GM18873 (cell line): ENCODE data around the gene LRIG2.
"Not testable (repeated sequence)": the region's sequence is repeated elsewhere in the genome, so short reads cannot be mapped to it uniquely, and the experiment has no call there.

Source experiments
- ATAC-seq: cut with Tn5 transposase; IDR thresholded peaks from one replicate; pipeline ENCODE4 v1.9.1; 2021; ENCODE audit warnings: mild to moderate bottlenecking, moderate library complexity, moderate number of reproducible peaks; ENCODE audit not compliant: unreplicated experiment, low FRiP score

LRIG2 gene, protein sequence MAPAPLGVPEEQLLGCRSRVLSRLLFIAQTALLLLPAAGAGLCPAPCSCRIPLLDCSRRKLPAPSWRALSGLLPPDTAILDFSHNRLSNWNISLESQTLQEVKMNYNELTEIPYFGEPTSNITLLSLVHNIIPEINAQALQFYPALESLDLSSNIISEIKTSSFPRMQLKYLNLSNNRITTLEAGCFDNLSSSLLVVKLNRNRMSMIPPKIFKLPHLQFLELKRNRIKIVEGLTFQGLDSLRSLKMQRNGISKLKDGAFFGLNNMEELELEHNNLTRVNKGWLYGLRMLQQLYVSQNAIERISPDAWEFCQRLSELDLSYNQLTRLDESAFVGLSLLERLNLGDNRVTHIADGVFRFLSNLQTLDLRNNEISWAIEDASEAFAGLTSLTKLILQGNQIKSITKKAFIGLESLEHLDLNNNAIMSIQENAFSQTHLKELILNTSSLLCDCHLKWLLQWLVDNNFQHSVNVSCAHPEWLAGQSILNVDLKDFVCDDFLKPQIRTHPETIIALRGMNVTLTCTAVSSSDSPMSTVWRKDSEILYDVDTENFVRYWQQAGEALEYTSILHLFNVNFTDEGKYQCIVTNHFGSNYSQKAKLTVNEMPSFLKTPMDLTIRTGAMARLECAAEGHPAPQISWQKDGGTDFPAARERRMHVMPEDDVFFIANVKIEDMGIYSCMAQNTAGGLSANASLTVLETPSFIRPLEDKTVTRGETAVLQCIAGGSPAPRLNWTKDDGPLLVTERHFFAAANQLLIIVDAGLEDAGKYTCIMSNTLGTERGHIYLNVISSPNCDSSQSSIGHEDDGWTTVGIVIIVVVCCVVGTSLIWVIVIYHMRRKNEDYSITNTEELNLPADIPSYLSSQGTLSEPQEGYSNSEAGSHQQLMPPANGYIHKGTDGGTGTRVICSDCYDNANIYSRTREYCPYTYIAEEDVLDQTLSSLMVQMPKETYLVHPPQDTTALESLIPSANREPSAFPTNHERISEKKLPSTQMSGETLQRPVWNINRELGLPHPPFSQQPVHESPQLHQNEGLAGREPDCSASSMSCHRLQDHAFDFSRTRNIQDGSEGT

GRCh38 chr1:113072757-113073478 lies at the start of gene LRIG2:
Gene LRIG2 (plus strand): TSS chr1:113073198. CDS start chr1:113073407, 209 bp downstream.
- ATAC-seq, result peak; percentile 96

DNA sequence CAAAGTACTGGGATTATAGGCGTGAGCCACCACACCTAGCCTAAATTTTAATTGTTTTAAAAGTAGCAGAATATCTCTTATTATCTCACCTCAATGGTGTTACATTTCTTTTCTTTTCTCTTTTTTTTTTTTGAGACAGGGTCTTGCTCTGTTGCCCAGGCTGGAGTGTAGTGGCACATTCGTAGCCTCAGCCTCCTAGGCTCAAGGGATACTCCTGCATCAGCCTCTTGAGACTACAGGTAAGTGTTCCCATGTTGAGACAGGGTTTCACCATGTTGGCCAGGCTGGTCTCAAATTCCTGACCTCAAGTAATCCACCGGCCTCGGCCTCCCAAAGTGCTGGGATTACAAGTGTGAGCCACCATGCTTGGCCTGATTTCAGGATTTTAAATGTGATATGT lies 49.7 kb upstream of the LRIG2 start:
- ATAC-seq, result not testable (repeated sequence)

- ATAC-seq, result no peak
Observed at GRCh38 chr1:113027007-113027406, 46.0 kb upstream of the LRIG2 start.

GRCh38 chr1:113027449-113027848 lies 45.5 kb upstream of the LRIG2 start:
- no peak for ATAC-seq

DNA sequence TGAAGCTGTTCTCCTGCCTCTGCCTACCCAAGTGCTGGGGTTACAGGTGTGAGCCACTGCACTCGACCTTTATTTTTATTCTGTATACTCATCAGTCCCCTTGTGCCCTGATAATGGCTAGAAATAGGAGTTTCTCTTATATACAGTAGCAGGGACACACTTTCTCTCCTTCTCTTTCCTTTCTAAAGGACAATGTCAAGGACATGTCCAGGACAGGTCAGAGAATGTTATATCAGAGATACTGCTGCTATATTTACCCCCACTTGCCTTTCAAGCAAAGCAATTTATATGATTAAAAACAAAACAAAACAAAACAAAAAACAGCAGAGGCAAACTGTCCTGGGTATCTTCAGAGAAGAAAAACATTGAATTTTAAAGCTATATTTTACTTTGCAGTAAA lies 43.2 kb upstream of the LRIG2 start:
- ATAC-seq, result no peak

DNA sequence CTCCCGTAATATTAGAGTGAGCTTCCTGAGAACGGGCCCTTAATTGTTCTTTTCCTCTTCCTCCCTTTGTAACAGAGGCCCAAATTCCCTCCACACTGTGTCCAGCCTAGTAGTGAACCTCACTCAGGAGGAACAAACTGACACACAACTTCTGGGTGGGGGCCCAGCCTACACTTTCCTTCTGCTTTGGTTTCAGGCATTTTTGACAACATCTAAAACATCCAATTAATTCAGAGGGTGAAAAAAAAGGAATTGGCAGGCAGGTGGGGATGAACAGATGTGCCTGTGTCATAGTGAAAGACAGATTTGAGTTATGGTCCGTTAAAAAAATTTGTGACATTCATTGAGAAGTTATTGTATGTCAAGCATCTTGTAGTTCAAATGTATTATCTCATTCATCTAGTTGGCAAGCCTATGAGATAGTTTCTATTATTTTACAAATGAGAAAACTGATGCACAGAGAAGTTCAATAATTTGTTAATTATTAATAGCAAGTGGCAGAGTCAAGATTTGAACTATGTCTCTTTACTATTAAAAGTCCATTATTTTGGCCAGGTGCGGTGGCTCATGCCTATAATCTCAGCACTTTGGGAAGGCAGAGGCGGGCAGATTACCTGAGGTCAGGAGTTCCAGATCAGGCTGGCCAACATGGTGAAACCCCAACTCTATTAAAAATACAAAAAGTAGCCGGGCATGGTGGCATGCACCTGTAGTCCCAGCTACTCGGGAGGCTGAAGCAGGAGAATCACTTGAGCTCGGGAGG lies 41.6 kb upstream of the LRIG2 start:
- peak; percentile 64 for ATAC-seq

DNA sequence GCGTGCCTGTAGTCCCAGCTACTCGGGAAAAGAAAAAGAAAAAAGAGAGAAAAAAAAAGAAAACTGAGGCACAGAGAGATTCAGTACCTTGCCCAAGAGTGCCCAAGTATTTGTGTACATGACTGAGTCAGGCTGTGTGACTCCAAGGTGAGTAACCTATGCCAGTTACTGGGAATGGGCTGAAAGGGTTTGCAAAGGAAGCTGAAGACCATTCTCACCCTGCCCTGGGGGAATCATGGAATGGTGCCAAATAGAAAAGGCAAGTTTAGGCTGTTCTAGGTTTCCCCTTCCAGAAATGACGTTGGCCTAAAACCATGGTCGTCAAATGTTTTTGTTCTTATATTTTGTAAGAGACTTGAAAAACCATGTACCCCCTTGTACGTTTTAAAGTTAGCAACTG lies 37.9 kb upstream of the LRIG2 start:
- ATAC-seq, result no peak

GRCh38 chr1:113036639-113037321 lies 36.2 kb upstream of the LRIG2 start:
- ATAC-seq, result no peak

DNA sequence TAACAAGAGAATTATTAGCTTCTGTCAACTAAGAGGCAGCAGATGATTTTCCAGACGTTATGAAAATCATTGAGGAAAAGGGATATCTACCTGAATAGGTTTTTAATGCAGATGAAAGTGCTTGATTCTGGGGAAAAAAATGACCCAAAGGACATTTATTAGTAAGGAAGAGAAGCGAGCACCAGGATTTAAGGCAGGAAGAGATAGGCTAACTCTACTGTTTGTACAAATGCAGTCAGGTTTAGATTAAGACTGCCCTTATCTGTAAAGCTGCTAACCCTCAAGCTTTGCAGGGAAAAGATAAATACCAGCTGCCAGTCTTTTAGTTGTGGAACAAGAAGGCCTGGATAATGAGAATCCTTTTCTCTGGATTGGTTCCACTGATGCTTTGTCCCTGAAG lies 33.0 kb upstream of the LRIG2 start:
- ATAC-seq, result no peak

DNA sequence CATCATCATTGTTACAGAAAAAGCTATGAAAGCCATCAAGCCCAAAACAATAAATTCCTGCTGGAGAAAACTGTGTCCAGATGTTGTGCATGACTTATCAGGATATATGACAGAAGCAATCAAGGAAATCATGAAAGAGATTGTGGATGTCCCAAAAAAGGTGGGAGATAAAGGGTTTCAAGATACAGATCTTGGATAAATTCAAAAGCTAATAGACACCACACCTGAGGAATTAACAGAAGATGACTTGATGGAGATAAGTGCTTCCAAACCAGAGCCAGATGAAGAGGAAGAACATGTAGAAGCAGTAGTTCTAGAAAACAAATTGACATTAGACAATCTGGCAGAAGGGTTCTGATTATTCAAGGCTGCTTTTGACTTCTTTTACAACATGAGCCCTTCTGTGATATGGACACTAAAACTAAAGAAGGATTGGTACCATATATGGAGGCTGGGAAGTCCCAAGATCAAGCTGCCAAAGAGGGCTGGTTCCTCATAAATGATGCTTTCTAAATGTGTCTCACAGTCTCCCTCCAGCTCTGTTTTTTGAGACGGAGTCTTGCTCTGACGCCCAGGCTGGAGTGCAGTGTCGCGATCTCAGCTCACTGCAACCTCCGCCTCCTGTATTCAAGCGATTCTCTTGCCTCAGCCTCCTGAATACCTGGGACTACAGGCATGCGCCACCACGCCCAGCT lies 32.1 kb upstream of the LRIG2 start:
- no peak for ATAC-seq

- ATAC-seq, result no peak
Observed at GRCh38 chr1:113041569-113042284, 31.3 kb upstream of the LRIG2 start.

GRCh38 chr1:113042285-113043143 lies 30.5 kb upstream of the LRIG2 start:
- ATAC-seq, result no peak

DNA sequence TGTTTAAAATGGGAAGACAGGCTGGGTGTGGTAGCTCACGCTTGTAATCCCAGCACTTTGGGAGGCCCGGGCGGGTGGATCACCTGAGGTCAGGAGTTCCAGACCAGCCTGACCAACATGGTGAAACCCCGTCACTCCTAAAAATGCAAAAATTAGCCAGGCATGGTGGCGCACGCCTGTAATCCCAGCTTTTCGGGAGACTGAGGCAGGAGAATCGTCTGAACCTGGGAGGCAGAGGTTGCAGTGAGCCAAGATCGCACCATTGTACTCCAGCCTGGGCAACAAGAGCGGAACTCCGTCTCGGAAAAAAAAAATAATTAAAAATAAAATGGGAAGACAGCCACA lies 29.9 kb upstream of the LRIG2 start:
- ATAC-seq, result not testable (repeated sequence)

GRCh38 chr1:113046569-113046968 lies 26.4 kb upstream of the LRIG2 start:
- no peak for ATAC-seq

- no peak for ATAC-seq
Observed at GRCh38 chr1:113048064-113048463, 24.9 kb upstream of the LRIG2 start.

DNA sequence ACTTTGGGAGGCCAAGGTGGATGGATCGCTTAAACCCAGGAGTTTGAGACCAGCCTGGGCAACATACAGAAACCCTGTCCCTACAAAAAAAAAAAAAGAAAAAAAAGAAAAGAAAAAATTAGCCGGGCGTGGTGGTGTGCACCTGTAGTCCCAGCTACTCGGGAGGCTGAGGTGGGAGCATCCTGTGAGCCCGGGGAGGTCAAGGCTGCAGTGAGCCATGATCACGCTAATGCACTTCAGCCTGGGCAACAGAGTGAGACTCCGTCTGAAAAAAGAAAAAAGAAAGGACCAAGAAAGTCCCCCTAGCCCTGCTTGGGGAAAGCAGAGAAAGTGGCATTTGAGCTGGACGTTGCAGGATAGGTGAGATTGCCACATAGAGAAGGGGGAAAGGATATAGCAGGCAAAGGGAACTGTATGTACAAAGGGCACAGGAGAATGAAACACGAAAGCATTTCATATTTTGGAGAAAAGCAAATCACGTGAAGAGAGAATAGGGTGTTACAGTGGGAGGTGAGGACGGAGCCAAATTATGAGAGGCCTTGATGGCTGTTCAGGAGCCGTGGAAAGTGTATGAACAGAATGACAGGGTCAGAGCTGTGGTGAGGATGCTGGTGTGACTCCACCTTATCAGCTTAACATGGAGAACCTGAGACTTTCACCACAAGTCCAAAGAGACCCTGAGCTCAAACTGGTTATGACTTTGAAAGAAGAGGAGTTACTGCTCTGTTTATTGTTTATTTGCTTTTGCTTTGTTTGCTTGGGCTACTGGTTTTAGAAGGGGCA lies 19.5 kb upstream of the LRIG2 start:
- no peak for ATAC-seq
